NCI-H1694 treated with DMSO at 0.1 percent for 48 hours (cell line): ENCODE measurements around the gene TTC4.

Experiments
- DNase-seq: peaks from one replicate; lab custom pipeline; 2025; lab: John Stamatoyannopoulos, UW

The TTC4 gene

GRCh38 chr1:54705153-54705552 lies 10.5 kb upstream of the TTC4 start:
- no peak for DNase-seq

- no peak for DNase-seq
Measured at GRCh38 chr1:54706419-54706818, 9.2 kb upstream of the TTC4 start.

GRCh38 chr1:54708385-54708784 lies 7.3 kb upstream of the TTC4 start:
- DNase-seq, result no peak

GRCh38 chr1:54709547-54710292 lies 5.9 kb upstream of the TTC4 start:
- DNase-seq, result no peak

DNA sequence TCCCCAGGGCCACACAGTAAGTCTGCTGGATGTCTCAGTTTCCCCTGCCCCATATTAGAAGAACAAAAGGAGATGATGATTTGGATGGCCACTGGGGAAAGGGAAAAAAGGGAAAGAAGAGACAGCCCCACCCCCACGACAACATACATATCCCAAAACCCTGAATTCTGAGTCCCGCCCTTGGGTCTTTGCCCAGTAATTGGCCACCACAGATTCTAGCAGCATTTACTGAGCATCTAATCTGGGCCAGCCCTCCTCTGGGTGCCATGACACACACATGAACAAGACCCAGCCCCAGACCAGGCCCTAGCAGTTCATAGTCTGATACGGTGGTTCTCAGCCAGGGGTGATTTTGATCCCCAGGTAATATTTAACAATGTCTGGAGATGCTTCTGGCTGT lies 5.2 kb upstream of the TTC4 start:
- no peak for DNase-seq

DNA sequence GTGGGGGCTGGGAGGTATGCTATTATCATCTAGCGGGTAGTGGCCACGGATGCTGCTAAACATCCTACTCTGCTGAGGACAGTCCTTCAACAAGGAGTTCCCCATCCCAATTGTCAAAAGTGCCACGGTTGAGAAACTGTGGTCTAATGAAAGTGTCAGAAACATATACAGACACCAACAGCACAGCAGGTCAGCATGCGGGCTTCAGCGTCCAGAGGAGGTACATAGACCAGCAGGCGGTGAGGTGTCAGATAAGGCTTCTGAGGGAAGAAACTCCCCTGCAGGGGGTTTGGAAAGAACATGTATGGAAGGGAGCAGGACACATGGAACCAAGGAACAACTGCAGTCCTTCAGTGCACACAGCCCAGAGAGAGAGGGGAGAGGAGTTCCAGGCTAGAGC lies 4.8 kb upstream of the TTC4 start:
- no peak for DNase-seq

DNA sequence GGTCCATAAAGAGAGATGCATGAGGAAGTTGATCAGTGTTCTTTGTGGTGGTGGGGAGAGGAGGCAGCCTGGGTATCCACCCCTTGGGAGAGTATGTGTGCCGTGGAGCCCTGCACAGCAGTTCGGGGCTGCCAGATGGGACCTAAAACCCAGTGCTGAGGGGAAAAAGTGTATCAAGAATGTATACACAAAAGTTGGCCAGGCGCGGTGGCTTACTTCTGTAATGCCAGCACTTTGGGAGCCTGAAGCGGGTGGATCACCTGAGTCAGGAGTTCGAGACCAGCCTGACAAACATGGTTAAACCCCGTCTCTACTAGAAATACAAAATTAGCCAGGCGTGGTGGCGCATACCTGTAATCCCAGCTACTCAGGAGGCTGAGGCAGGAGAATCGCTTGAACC lies 4.1 kb upstream of the TTC4 start:
- no peak for DNase-seq

DNA sequence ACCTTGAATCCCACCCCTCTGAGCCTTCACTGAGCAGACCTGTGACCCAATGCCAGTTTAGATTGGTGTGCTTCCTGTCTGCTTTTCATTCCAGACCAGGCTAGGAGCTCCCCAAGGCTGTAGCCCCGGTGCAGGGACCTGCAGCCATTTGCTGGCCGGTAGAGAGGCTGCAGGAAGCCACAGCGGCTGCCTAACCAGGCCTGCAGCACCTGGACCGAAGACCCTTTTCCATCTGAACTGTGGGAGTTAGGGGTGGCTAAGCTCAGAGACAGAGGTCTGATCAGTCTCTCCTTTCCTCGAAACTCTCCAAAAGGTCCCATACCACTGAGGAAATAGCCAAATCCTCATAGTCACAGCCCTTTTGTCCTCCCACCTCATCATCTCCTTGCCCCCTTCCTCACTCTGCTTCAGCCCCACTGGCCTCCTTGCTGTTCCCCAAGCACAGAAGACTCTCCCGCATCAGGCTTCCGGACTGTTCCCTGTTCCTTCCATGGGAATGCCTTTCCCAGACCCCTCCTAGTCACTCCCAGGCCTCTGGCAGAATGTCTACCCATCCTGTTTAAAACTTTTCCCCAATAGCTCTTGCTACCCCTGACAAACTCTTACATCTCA lies 674 bp upstream of the TTC4 start:
- no peak for DNase-seq

- DNase-seq, result no peak
Measured at GRCh38 chr1:54716299-54717047, 812 bp downstream of the TTC4 start.

DNA sequence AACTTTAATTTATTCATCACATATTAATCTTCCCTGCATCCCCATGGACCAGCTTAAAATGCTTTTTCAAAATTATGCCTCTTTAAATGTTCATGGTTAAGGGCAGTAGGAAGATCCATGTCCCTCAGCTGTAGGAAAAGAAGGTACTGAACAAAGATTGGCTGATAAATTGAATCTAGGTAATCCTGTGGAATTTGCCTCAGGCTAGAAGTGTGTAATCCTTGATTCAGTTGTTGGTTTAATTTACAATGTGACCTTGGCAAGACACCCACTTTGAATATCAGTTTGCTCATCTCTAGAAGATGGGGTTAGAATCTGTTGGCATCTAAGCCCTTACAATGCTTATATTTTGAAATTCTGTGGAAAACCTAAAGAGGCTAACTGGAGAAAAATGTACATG lies 6.1 kb downstream of the TTC4 start:
- DNase-seq, result no peak

GRCh38 chr1:54723985-54724384 lies 8.3 kb downstream of the TTC4 start:
- DNase-seq, result no peak

- no peak for DNase-seq
Measured at GRCh38 chr1:54724771-54725170, 9.1 kb downstream of the TTC4 start.

- DNase-seq, result no peak
Measured at GRCh38 chr1:54728027-54728426, 12.4 kb downstream of the TTC4 start.

DNA sequence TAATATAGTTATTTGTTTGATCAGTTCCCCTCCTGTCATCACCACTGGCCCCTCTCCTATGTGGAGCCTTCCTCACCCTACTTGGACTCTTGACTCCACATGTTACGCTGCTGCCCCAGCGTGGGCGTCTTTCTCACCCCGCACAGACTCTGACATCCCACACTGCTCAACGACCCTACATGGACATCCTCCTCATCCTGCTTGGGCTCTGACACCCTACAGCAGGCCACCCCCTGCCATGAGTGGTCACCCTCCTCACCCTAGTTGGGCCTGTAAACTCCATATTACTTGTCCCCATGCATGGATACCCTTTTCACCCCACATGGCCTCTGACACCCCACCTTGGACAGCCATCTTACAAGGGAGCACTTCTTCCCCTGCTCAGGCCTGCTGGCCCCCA lies 21.0 kb downstream of the TTC4 start:
- DNase-seq, result no peak

DNA sequence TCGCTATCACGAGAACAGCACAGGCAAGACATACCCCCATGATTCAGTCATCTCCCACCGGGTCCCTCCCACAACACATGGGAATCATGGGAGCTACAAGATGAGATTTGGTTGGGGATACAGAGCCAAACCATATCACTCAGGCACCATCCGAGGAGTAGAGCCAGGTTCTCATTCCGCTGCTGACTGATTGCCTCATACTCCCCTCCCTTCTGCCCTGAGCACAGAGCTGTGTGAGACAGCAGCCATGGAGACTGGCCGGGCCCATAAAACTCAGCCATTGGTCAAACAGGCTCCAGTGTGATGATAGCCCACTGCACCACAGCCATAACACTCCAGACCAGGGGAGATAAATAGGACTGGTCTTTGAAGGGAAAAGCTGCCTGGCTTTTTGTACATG lies 22.6 kb downstream of the TTC4 start:
- no peak for DNase-seq

DNA sequence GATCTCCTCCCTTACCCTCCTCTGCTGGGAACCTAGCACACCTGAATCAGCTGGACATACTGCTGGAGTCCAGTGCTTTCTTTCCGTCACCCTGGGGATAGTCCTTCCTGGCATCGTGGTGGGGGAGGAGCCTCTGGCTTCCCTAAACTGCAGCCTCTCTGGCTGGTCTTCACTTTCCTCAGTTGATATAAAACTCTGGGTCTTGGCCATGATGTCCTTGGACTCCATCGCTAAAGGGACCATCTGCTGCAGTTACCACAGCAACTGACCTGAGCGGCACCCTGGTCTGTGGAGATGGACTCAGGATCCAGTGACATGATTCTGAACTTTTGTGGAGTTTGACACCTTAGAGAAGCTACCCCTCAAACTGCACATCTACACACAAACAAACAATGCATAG lies 25.9 kb downstream of the TTC4 start:
- no peak for DNase-seq

GRCh38 chr1:54742282-54742681 lies 26.6 kb downstream of the TTC4 start:
- DNase-seq, result no peak

- no peak for DNase-seq
Measured at GRCh38 chr1:54743416-54744226, 28.0 kb downstream of the TTC4 start.

- DNase-seq, result no peak
Measured at GRCh38 chr1:54744696-54745095, 29.0 kb downstream of the TTC4 start.

GRCh38 chr1:54745274-54745673 lies 29.6 kb downstream of the TTC4 start:
- DNase-seq, result no peak

DNA sequence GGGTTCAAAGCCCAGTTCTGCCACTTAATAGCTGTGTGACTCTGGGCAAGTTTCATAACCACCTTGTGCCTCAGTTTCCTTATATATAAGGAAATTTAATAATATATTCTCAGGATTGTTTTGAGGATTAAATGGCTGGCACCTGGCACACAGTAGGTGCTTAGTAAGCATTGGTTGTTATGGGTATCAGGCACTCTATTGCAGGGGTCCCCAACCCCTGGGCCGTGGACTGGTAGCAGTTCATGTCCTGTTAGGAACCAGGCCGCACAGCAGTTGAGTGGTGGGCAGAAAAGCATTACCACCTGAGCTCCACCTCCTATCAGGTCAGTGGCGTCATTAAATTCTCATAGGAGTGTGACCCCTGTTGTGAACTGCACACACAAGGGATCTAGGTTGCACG lies 30.2 kb downstream of the TTC4 start:
- no peak for DNase-seq

- DNase-seq, result no peak
Measured at GRCh38 chr1:54748094-54748835, 32.6 kb downstream of the TTC4 start.
